Stimulated activated CD8-positive, alpha-beta memory T cell treated with anti-CD3 and anti-CD28 coated beads, Interleukin-7, amount 100 ng/mL, for 24 hours (primary cell): ENCODE measurements around the gene BMERB1.
"Not testable (repeated sequence)": the region's sequence is repeated elsewhere in the genome, so short reads cannot be mapped to it uniquely, and the experiment has no call there.

Experiments used
- DNase-seq: peaks from one replicate; pipeline ENCODE4 v3.0.0-alpha.2; 2020; ENCODE audit warnings: low read depth

BMERB1 gene

GRCh38 chr16:15594711-15595320 lies 160.4 kb downstream of the BMERB1 start:
- DNase-seq: no peak

GRCh38 chr16:15597135-15597534 lies 162.7 kb downstream of the BMERB1 start:
- DNase-seq: no peak

GRCh38 chr16:15597822-15598647 lies 163.6 kb downstream of the BMERB1 start:
- DNase-seq: no peak

GRCh38 chr16:15598648-15599190 lies 164.3 kb downstream of the BMERB1 start:
- DNase-seq: no peak

DNA sequence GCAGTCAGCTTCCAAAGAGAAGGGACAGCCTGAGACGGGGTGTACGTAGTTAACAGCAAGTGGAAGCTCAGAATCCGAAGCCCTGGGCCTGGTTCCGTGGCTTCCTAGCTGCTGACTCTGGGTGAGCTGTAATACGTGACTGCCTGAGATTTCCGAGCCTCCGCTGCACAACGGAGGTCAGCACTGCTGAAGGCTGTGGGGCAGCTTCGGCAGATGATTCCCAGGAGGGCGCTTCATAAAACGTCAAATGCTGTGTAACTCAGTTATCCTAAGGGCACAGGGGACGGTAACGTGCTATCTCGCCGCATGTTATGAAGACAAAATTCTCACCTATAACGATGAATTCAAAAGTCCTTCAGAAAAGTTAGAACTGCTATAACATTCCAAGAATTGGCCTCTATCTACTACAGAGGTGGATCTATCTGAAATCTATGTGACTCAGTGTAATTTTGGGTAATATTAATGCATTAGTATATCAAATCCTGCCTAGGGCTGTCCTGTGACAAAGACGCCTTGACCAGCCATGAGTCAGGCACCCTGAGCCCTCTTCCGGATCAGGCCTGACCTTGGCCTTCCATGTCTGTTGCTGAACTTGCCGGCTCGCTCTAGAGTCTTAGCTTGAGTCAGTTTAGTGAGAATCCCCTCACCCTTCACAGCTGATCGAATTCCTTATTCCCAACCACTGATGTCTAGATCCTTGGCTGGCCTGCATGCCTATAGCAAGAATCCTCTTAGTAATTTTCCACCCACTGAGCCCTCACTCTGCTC lies 165.1 kb downstream of the BMERB1 start:
- DNase-seq: no peak

DNA sequence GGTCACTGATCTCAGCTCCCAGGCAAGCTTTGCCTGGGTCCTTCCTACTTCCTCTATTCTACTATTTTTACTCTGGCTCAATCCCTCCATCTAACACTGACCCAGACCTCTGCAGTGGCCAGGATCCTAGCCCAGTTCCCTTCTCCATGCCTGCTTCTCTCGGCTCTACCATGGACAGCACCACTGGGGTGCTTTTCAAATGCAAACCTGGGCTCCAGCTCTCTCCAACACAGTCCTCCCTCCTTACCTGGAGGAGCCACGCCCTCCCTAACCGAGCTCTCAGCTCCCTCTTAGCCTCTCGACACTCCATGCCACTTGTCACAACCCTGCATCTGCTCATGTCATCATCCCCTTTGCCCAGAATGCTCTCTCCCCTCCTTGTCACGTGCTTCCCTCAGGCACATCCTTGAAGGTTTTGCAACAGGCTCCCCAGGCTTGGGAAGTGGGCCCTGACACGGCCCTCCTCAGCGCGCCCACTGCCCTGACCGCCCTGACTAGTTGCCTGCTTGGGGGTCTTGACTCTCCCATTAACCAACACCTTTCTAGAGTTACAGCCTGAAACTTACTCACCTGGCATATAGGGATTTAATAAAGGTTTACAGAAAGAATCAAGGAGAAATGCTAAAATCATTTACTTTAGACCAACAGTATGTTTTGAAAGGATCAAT lies 167.0 kb downstream of the BMERB1 start:
- no peak for DNase-seq

- DNase-seq: no peak
These were observed 168.1 kb downstream of the BMERB1 start for GRCh38 chr16:15602285-15603044.

DNA sequence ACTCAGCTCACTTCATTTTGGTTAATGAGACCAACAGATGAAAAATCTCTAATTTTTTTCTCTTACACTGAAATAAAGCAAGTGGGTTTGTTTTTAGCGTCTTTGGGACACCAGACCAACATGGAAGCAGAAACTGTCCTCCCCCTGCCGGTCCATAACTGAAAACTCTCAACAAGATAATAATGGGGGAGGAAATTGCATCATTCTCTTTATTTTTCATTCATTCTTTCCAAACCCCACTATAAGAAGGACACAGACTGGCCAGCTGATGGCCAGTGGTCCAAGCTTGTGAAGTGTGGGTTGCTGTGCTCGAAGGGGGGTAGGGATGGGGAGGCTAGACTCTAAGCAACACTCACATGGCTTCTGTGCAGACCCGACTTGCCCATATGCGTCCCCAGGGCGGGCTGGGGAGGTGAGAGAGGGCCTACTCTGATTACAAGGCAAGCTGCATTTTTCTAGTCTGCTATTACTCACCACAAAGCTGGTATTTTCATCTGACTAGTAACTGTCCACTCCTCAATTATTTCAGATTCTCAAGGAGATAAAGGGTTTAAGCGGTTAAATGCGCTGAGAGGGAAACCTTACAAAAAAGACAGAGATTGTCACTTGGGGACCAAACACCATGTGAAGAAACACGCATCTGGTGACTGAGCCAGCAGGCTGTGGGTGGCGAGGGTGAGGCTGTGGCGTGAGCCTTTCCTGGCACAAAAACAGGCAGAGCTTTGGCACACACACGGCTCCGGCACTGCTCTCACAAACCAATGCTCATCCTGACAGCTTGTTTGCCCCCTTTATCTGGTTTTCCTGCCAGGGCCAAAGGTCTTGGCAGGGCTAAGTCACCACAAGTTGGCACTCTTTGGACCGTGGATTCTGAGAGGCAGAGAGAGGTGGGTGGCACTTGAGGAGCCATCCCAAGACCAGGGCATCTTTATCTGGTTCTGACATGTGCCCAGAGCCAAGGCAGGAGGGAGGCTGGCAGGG lies 170.4 kb downstream of the BMERB1 start:
- DNase-seq: no peak

- no peak for DNase-seq
These were observed 171.6 kb downstream of the BMERB1 start for GRCh38 chr16:15605839-15606517.

GRCh38 chr16:15606518-15607220 lies 172.3 kb downstream of the BMERB1 start:
- no peak for DNase-seq

DNA sequence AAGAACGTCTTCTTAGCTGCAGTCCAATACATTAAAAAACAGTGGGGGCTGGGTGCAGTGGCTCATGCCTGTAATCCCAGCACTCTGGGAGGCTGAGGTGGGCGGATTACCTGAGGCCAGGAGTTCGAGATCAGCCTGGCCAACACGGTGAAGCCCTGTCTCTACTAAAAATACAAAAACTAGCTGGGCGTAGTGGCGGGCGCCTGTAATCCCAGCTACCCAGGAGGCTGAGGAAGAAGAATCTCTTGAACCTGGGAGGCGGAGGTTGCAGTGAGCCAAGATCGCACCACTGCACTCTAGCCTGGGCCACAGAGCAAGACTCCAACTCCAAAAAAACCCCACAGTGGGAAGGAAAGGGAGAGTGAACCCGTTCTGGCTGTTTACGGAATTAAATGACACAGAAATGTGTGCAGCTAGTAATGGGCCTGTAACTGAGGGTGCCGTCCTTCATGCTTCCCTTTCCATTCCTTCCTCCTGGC lies 172.9 kb downstream of the BMERB1 start:
- not testable (repeated sequence) for DNase-seq

DNA sequence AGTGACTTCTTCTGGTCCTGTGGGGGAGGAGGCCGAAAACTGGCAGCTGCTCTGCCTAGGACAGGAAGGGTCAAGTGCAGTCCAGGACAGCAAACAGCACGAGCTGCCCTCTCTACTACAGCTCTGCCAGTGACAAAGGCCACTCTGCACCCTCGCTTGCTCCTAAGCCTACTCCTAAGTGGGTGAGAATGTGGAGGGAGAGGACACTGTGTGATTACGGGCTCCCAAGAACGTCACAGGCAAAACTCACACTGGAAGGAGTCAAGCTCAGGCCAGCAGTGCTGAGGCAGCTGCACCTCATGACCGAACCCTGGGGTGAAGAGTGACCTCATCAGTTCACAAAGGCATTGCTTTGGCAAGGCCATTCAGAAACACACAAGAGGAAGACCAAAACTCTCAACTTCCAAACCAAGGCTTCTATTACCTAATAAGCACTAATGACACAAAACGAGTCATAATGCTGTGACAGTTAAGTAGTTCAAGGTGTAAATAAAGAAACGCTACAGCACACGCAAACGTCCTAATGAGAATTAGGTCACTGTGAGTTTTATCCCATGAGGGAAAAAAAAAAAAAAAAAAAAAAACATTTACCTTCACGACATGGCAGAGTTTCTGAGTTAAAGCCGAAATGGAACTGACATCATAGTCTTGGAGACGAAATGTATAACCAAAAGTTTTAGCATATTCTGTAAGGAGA lies 173.5 kb downstream of the BMERB1 start:
- no peak for DNase-seq

- DNase-seq: no peak
These were observed 174.3 kb downstream of the BMERB1 start for GRCh38 chr16:15608398-15609285.

DNA sequence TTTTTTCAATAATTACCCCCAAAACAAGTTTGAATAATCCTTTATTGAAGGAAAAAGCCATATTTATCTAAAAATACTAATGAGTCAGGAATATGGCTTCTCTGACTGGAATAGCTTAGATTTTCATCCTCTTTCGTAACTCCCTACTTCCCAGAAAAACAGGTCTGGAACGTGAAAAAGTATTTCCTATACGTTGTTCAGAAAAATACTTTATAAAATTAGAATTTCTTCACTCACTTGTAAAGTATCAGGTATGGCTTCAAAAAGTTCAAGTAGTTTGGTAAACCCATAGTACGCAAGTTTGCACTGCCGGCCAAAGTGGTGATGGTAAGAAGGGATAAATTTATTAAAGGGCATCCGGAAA lies 174.9 kb downstream of the BMERB1 start:
- no peak for DNase-seq

DNA sequence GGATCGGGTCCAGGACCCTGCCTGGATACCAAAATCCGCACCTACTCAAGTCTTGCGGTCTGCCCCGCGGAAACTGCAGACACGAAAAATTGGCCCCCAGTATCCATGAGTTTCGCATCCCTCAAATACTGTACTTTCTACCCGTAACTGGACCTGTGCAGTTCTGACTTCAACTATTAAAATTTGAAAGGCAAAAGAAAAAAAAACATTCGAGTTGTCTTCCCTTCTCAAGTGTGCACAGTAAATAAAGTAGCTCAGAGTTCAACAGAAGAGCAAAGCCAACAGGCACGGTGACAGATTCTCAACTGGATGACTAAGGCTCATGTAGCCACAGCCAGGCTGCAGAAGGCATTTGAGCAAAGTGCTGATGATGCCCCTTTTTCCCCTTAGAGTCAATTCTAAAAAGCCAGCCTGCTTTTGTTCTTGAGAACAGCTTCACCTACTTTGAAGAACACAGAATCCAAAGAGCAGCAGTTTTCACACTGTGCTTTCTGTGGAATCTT lies 176.0 kb downstream of the BMERB1 start:
- DNase-seq: no peak

DNA sequence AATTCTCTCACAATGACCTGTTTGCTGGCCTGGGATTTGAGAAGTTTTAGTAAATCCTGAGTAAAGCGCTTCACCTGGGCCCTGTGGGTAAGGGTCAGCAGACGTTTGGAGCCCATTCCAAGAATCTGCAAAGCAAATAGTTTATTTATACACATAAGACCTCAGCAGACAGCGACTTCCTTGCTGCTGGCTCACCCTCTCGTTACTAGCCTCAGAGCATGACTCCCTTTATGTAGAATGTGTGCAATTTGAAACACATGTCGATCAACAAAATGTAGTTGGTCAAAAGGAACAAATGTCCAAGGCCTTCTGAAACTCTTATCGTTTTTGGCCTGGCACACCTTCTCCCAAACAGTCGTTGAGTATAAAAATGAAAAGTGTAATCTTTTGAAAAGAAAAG lies 177.2 kb downstream of the BMERB1 start:
- DNase-seq: no peak

GRCh38 chr16:15613676-15614075 lies 179.3 kb downstream of the BMERB1 start:
- no peak for DNase-seq
